COLO668 (cell line): ENCODE data around the gene TBL1XR1.
"Not testable (repeated sequence)": the region's sequence is repeated elsewhere in the genome, so short reads cannot be mapped to it uniquely, and the experiment has no call there.

Source experiments
- DNase-seq: peaks from one replicate; lab custom pipeline; 2025; ENCODE audit not compliant: unreplicated experiment; lab: John Stamatoyannopoulos, UW

Gene TBL1XR1

GRCh38 chr3:177184602-177185001, 12.7 kb downstream of the TBL1XR1 start:
- DNase-seq: not testable (repeated sequence)

DNA sequence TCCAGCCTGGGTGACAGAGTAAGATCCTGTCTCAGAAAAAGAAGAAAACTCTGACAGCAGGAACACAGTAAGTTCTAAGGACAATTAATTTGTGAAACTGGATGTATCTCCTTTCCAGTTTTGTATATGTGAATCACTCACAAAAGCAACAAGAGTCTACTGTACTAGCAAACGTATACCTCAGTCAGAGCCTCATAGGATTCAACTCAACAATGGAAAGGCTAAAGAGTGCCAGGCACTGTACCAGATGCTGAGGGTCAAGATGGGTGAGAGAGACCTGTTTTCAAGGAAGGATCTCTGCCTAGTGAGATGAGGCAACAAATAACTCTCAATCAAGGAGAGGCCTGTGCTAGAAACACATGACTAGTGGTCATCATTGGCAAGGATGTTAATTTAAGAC, 14.9 kb downstream of the TBL1XR1 start:
- no peak for DNase-seq

DNA sequence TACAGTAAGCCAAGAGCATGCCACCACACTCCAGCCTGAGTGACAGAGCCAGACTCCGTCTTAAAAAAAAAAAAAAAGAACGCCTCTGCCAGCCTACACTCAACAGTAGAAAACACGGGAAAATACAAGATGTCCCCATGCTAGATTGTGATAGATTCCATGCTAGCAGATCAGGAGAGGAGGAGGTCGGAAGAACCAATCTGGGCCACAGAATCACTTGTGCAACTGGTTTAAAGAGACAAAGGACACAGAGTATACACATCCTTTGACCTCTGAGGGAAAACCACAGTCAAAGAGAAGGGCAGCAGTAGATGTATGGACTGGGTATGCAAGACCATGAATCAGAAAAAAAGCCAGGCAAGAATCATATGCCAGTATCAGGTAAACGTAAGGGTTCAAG, 15.9 kb downstream of the TBL1XR1 start:
- DNase-seq: no peak

DNA sequence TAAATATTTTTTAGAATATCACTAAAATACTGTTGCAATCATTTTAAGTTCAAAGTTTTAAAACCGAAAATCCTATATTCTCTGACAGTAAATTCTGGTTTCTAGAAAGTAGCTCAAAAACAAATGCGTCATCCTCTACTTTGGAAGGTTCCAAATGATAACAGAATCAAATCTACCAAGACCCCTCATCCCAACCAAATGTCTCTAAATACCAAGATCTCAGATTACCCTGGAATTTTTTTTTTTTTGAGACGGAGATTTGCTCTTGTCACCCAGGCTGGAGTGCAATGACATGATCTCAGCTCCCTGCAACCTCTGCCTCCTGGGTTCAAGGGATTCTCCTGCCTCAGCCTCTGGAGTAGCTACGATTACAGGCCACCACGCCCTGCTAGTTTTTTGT, 16.8 kb downstream of the TBL1XR1 start:
- DNase-seq: no peak

- DNase-seq: no peak
These were observed 17.8 kb downstream of the TBL1XR1 start for GRCh38 chr3:177179281-177180067.

DNA sequence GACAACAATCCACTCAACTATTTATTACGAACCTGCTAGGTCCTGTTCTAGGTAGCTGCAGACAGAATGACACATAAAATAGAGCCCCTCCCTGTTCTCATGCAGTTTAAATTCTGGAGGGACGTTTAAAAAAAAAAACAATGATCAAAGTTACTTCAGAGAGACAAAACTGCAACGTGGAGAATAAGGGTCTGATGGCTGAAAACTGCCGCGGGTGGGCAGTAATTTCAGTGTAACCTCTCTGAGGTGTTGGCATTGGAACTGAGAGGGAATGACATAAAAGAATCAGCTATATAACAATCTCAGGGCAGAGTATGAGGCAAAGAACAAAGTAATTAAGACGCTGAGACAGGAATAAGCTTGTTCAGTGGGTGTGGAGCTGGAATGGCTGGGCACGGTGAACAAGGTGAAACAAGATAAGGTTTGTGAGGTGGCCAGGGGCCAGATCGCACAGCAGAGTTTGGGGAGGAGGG, 19.5 kb downstream of the TBL1XR1 start:
- no peak for DNase-seq

- DNase-seq: no peak
These were observed 22.6 kb downstream of the TBL1XR1 start for GRCh38 chr3:177174607-177175170.

GRCh38 chr3:177169936-177170722, 27.2 kb downstream of the TBL1XR1 start:
- no peak for DNase-seq

GRCh38 chr3:177168431-177168830, 28.9 kb downstream of the TBL1XR1 start:
- DNase-seq: no peak

- no peak for DNase-seq
These were observed 34.5 kb downstream of the TBL1XR1 start for GRCh38 chr3:177162742-177163141.

DNA sequence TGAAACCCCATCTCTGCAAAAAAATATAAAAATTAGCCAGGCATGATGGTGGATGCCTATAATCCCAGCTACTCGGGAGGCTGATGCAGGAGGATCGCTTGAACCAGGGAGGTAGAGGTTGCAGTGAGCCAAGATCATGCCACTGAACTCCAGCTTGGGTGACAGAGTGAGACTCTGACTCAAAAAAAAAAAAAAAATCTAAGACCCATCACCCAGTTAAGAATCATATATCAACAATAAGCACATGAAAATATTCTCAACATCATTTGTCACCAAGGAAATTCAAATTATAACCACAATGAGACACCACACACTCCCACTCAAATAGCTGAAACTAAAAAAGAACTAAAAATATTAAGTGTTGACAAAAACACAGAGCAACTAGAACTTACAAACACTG, 35.7 kb downstream of the TBL1XR1 start:
- not testable (repeated sequence) for DNase-seq

- no peak for DNase-seq
These were observed 38.8 kb downstream of the TBL1XR1 start for GRCh38 chr3:177158461-177158860.

DNA sequence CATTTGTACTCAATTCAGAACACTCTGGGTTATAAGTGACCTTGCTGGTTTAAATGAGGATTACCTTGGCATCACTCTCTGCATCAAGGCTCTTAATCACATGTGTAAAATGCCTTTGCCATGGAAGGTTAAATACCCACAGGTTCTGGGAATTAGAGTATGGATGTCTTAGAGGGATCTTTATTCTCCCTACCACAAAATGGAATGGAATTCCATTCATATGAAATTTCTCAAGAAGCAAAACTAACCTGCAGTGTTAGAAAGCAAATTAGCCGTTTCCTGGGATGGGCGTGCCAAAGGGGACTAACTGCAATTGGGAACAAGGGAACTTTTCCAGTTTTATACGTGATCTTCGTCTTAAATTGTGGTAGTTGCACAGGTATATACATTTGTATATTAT, 39.8 kb downstream of the TBL1XR1 start:
- no peak for DNase-seq

- no peak for DNase-seq
These were observed 42.5 kb downstream of the TBL1XR1 start for GRCh38 chr3:177154733-177155132.

- no peak for DNase-seq
These were observed 46.2 kb downstream of the TBL1XR1 start for GRCh38 chr3:177150970-177151627.

DNA sequence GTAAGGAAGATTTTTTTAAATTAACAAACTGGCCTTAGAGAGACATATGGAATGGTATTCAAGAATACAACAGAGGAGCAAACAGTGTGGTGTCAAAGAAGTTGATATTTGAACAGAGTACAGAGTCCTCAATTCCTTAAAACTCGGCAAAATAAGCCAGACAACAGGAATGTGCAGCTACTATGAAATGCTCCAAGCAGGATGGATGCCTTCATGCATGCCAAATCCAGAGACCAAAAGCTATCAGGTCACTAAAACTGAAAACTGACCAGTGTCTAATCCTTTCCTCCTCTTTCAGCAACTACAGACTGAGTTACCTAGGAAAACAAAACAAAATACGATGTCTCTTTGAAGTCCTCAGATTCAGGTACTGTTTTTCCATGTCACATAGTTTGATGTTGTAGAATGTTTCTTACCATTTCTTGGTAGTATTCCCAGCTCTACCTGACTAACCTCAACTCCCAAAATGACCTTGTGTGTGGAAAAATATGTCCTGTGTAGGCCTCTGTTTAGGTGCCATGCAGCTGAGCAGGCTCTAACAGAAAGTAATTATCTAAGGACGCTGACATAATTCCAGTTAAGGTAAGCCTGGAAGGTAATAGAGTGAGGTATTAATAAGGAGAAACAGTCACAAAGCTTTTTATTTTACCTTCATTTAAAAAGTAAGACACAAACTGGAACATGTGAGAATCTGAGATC, 46.9 kb downstream of the TBL1XR1 start:
- DNase-seq: no peak

- DNase-seq: no peak
These were observed 48.2 kb downstream of the TBL1XR1 start for GRCh38 chr3:177149106-177149505.

- DNase-seq: no peak
These were observed 49.5 kb downstream of the TBL1XR1 start for GRCh38 chr3:177147790-177148189.

DNA sequence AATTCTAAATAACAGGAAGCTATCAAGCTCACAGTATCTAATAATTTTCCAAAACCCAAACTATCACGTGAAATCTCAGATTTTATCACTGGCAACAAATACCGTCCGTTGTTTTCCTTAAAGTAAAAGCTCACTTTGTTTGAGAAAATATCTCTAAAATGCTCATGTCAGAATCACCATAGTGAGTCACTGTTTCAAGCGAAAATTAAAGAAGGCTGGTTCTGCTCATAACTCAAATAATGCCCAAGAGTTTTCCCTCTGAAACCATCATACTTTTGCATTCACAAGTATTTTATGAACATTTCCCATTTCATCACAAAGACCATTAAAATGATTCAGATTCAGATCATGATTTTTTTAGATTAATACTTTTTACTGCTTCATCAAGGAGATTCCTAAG, 50.6 kb downstream of the TBL1XR1 start:
- no peak for DNase-seq

GRCh38 chr3:177145954-177146353, 51.3 kb downstream of the TBL1XR1 start:
- no peak for DNase-seq

DNA sequence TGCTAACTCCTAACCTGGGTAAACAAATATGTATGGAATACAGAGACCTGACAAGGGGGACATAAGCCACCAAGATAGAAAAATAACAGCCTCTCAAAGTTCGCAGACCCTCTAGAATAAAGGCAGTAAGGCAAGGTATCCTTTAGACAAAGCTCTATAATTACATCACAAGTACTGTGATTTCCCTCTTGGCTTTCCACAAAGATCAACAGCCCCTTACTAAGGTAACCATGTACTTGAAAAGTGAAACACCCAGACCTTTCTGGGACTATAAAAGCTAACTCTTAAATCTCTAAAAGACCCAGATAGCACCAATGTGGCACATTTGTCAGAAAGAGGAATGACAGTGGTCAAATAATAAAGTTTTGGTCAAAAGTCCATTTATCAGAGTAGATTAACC, 51.9 kb downstream of the TBL1XR1 start:
- no peak for DNase-seq
